OCI-LY3 (cell line): ENCODE measurements around the gene CKAP5.

Experiments used
- H2AFZ ChIP-seq: fragments of 200-600, 300-600 bp; shearing (Covaris generic); 2 replicates; pipeline ENCODE4 v1.6.0; 2014; ENCODE audit warnings: antibody characterized with exemption, low read depth, low read length
- H3K27ac ChIP-seq: fragments of 200-600, 300-600 bp; sonication (generic); 2 replicates; pipeline ENCODE4 v1.5.1; 2014; ENCODE audit warnings: mild to moderate bottlenecking, low read length, moderate library complexity, mixed read lengths
- H3K27me3 ChIP-seq: fragments of 200-600, 300-600 bp; sonication (generic); 2 replicates; pipeline ENCODE4 v1.6.1; 2014; ENCODE audit warnings: low read depth, low read length, mixed read lengths
- H3K36me3 ChIP-seq: fragments of 200-600, 300-600 bp; sonication (generic); replicated peaks from 2 replicates; pipeline ENCODE3; 2014; ENCODE audit warnings: low read depth, low read length, mixed read lengths
- H3K4me1 ChIP-seq: fragments of 300-600, 200-600 bp; sonication (generic); 2 replicates; pipeline ENCODE4 v1.6.1; 2014; ENCODE audit warnings: low read length, mixed read lengths
- H3K4me2 ChIP-seq: fragments of 200-600, 300-600 bp; sonication (generic); 2 replicates; pipeline ENCODE4 v1.6.1; 2014; ENCODE audit warnings: low read length, mixed read lengths
- H3K4me3 ChIP-seq: fragments of 300-600, 200-600 bp; sonication (generic); 2 replicates; pipeline ENCODE4 v1.5.1; 2014; ENCODE audit warnings: antibody characterized with exemption, mild to moderate bottlenecking, low read length, moderate library complexity
- H3K79me2 ChIP-seq: fragments of 300-600, 200-600 bp; shearing (Covaris generic); 2 replicates; pipeline ENCODE4 v1.6.1; 2014; ENCODE audit warnings: mild to moderate bottlenecking, low read length, mixed read lengths
- H3K9ac ChIP-seq: fragments of 300-600, 200-600 bp; shearing (Covaris generic); 2 replicates; pipeline ENCODE4 v1.6.0; 2014; ENCODE audit warnings: mild to moderate bottlenecking, low read length, moderate library complexity
- H3K9me3 ChIP-seq: fragments of 200-600, 300-600 bp; shearing (Covaris generic); 2 replicates; pipeline ENCODE4 v1.6.1; 2014; ENCODE audit warnings: low read length, mixed read lengths; ENCODE audit not compliant: insufficient read depth
- H4K20me1 ChIP-seq: fragments of 200-600, 300-600 bp; sonication (generic); 2 replicates; pipeline ENCODE4 v1.6.1; 2016; ENCODE audit warnings: low read length, mixed read lengths; ENCODE audit not compliant: insufficient read depth
- EZH2phosphoT487 ChIP-seq: fragments of 200-600 bp; shearing (Covaris generic); IDR thresholded peaks from 2 replicates; pipeline ENCODE4 v1.6.1; 2018; ENCODE audit warnings: antibody characterized with exemption, mixed run types, low read depth
- TF ChIP-seq, protein P1 (sequence below): fragments of 200-600, 300-600 bp; sonication (generic); IDR thresholded peaks from 2 replicates; pipeline ENCODE4 v1.5.1; 2014; ENCODE audit warnings: antibody characterized with exemption, low read length, low read depth

The CKAP5 gene

DNA sequence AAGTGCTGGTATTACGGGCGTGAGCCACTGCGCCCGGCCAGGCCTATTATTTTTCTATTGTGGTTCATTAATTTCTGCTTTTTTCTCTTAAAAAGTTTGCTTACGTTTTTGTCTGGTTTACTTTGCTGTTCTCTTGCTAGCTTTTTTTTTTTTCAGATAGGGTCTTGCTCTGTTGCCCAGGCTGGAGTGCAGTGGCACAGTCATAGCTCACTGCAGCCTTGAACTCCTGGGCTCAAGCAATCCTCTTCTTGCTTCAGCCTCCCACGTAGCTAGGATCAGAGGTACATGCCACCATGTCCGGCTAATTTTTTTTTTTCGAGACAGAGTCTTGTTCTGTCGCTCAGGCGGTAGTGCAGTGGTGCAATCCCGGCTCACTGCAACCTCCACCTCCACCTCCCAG, 108.4 kb downstream of the CKAP5 start:
- H3K4me1 ChIP-seq = no peaks in the 10 kb centered on the region
- no peak overlapping the region for H3K27ac ChIP-seq
- no peaks in the 10 kb centered on the region for H3K9me3 ChIP-seq
- H3K36me3 ChIP-seq = peaks cover 22% of the 10 kb centered on the region
- H3K4me2 ChIP-seq = no peak overlapping the region
- no peak overlapping the region for H2AFZ ChIP-seq
- H3K9ac ChIP-seq = no peak overlapping the region
- no peak overlapping the region for H3K4me3 ChIP-seq
- no peaks in the 10 kb centered on the region for H3K79me2 ChIP-seq
- TF ChIP-seq, protein P1, sequence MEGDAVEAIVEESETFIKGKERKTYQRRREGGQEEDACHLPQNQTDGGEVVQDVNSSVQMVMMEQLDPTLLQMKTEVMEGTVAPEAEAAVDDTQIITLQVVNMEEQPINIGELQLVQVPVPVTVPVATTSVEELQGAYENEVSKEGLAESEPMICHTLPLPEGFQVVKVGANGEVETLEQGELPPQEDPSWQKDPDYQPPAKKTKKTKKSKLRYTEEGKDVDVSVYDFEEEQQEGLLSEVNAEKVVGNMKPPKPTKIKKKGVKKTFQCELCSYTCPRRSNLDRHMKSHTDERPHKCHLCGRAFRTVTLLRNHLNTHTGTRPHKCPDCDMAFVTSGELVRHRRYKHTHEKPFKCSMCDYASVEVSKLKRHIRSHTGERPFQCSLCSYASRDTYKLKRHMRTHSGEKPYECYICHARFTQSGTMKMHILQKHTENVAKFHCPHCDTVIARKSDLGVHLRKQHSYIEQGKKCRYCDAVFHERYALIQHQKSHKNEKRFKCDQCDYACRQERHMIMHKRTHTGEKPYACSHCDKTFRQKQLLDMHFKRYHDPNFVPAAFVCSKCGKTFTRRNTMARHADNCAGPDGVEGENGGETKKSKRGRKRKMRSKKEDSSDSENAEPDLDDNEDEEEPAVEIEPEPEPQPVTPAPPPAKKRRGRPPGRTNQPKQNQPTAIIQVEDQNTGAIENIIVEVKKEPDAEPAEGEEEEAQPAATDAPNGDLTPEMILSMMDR = no peak
- no peak for TF ChIP-seq EZH2phosphoT487
- no peaks in the 10 kb centered on the region for H4K20me1 ChIP-seq
- H3K27me3 ChIP-seq = no peaks in the 10 kb centered on the region

DNA sequence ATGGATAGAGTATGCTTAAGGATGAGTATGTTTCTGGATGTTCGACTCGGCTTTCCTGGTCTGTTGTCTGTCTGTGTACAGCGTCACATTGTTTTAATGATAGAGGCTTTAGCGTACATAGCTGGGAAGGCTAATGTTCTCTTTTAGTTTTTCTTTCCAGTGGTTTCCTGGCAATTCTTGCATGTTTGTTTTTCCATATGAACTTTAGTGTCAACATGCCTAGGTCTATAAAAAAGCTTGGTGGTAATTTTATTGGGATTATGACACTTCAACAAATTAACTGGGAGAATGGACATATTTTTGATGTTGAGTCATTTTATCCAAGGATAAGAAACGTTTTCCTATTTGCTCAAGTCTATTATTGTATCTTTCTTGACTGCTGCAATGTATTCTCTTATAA, 109.5 kb downstream of the CKAP5 start:
- Histone ChIP-seq H2AFZ (no peak overlapping the region), H3K36me3 (peaks cover 12% of the 10 kb centered on the region), H3K4me2 (no peak overlapping the region), H3K27me3 (no peaks in the 10 kb centered on the region), H3K79me2 (no peaks in the 10 kb centered on the region), H3K4me1 (no peaks in the 10 kb centered on the region), H3K27ac (no peak overlapping the region), H4K20me1 (no peaks in the 10 kb centered on the region), H3K9me3 (no peaks in the 10 kb centered on the region), H3K4me3 (no peak overlapping the region), H3K9ac (no peak overlapping the region)
- TF ChIP-seq EZH2phosphoT487 = no peak
- TF ChIP-seq, protein P1 = no peak

DNA sequence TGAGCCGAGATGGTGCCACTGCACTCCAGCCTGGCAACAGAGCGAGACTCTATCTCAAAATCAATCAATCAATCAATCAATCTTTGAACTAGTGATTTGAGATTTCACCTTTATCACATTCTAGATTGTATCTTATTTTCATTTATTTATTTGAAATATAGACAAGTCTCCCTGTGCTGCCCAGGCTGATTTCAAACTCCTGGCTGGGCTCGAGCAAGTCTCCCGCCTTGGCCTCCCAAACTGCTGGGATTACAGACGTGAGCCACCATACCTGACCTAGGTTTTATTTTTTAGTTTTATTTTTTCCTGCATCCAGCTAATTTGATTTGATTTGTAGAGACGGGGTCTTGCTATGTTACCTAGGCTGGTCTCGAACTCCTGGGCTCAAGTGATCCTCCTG, 109.9 kb downstream of the CKAP5 start:
- no peaks in the 10 kb centered on the region for H3K79me2 ChIP-seq
- H3K9me3 ChIP-seq = no peaks in the 10 kb centered on the region
- H3K4me2 ChIP-seq = no peak overlapping the region
- no peak overlapping the region for H2AFZ ChIP-seq
- no peak overlapping the region for H3K27ac ChIP-seq
- H3K36me3 ChIP-seq = peaks cover 7% of the 10 kb centered on the region
- H3K27me3 ChIP-seq = no peaks in the 10 kb centered on the region
- H4K20me1 ChIP-seq = no peaks in the 10 kb centered on the region
- H3K9ac ChIP-seq = no peak overlapping the region
- no peak for TF ChIP-seq EZH2phosphoT487
- TF ChIP-seq, protein P1 = no peak
- H3K4me1 ChIP-seq = no peaks in the 10 kb centered on the region
- no peak overlapping the region for H3K4me3 ChIP-seq

DNA sequence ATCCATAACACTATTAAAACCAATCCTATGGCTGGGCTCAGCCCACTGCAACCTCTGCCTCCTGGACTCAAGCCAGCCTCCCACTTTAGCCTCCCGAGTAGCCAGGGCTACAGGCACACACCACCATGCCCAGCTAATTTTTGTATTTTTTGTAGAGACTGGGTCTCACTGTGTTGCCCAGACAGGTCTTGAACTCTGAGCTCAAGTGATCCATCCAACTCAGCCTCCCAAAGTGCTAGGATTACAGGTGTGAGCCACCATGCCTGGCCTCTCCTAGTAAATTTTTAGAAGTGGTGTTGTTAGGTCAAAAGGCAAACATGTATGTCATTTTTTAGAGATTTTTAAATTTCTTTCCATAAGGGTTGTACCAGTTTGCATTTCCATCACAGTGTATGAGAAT, 112.8 kb downstream of the CKAP5 start:
- Histone ChIP-seq H3K4me2 (no peak overlapping the region), H3K36me3 (no peaks in the 10 kb centered on the region), H3K27me3 (no peaks in the 10 kb centered on the region), H3K9ac (no peak overlapping the region), H3K27ac (no peak overlapping the region), H3K9me3 (no peaks in the 10 kb centered on the region), H4K20me1 (no peaks in the 10 kb centered on the region), H3K79me2 (no peaks in the 10 kb centered on the region), H3K4me1 (no peaks in the 10 kb centered on the region), H2AFZ (no peak overlapping the region), H3K4me3 (no peak overlapping the region)
- TF ChIP-seq EZH2phosphoT487 = no peak
- TF ChIP-seq, protein P1 = no peak
